Left ventricle myocardium inferior (tissue), 1 donor: Measurements from ENCODE around the gene NOS1AP. TPM values are rescaled to one million over a fixed set of nuclear protein-coding genes. Genes with fewer than 3 reads are reported as not detected.

Experiments used
- DNase-seq: peaks from one replicate; pipeline ENCODE4 v3.0.0-alpha.2; 2020
- H3K27ac ChIP-seq: fragments of 200-600 bp; replicated peaks from 2 replicates; pipeline ENCODE4 v1.8.0; 2021
- H3K27me3 ChIP-seq: fragments of 200-600 bp; 2 replicates; pipeline ENCODE4 v1.8.0; 2021; ENCODE audit warnings: low read depth
- H3K36me3 ChIP-seq: fragments of 200-600 bp; 2 replicates; pipeline ENCODE4 v1.8.0; 2021
- H3K4me1 ChIP-seq: fragments of 200-600 bp; 2 replicates; pipeline ENCODE4 v1.8.0; 2021
- H3K4me3 ChIP-seq: fragments of 200-600 bp; 2 replicates; pipeline ENCODE4 v1.8.0; 2021; ENCODE audit warnings: mild to moderate bottlenecking, moderate library complexity
- H3K9me3 ChIP-seq: fragments of 200-600 bp; replicated peaks from 2 replicates; pipeline ENCODE4 v1.8.0; 2021
- CTCF ChIP-seq: fragments of 200-600 bp; IDR thresholded peaks from 2 replicates; pipeline ENCODE4 v1.8.0; 2021; ENCODE audit warnings: antibody characterized with exemption, mild to moderate bottlenecking, borderline replicate concordance
- intact Hi-C: fragments of 100-400 bp; cut with micrococcal nuclease; formaldehyde crosslinking; loops from one replicate; pipeline ENCODE4 v1.11.0; 2022
- total RNA-seq: library from RNA; stranded (reverse); fragmentation: NEBNext Ultra II Directional; extraction: Animal tissue kit (Norgen Biotek cat#: 25700); gene quantifications from one replicate; pipeline ENCODE4 v1.2.1, GENCODE V29; 2021
- donor health status: DM: no; HTN: yes; CAD: no; lungs with severe emphysema.

The NOS1AP gene
- total RNA-seq, 1 donor from 2014 or later, result 6.2 TPM

DNA sequence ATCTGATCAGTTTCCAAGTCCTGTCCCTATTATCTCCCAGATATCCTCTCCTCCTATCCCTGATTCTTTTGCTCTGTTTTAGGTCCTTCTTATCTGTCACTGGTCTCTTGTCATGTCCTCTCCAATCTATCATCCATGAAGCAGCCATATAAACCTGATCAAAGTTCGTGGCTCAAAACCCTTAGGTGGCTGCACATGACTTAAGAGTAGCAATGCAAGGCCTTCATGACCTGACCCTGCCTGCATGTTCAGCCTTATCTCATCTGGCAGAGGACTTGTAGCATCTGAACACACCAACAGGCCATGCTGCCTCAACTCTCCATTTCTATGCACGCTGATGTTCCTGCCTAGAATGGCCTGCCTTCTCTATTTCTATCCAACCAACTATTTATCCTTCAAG, 65.2 kb downstream of the NOS1AP start:
- intact Hi-C loops, result no loop called here
- Histone ChIP-seq H3K36me3 (no peaks in the 10 kb centered on the region), H3K9me3 (no peaks in the 10 kb centered on the region), H3K4me3 (no peak overlapping the region), H3K27me3 (no peaks in the 10 kb centered on the region), H3K4me1 (peaks cover 78% of the 10 kb centered on the region), H3K27ac (no peak overlapping the region)
- no peak for TF ChIP-seq CTCF
- no peak for DNase-seq

DNA sequence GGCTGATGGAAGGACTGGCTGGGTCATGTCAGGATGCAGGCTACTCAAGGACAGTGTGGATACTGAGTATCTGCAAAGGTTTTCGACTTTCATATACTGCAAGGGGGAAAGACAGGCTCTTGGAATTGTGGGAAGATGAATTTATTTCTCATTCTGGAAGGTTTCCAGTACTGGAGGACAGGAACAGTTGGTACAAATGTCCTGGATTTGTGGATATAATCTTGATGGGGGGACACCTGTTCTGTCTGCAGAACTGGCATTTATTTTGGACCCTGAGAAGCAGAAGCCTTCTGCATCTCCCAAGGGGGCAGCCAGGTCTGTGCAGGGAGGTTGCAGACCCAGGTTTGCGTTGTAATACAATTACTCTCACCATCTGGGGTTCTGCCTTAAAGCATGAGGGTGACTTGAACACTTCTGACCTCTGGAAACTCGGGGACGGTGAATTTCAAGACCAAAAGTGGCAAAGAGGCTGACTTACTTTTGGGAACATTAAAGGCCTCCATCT, 65.8 kb downstream of the NOS1AP start:
- DNase-seq, result no peak
- no peaks in the 10 kb centered on the region for H3K36me3 ChIP-seq
- H3K9me3 ChIP-seq, result no peaks in the 10 kb centered on the region
- no peak for TF ChIP-seq CTCF
- no peak overlapping the region for H3K4me3 ChIP-seq
- intact Hi-C loops, result no loop called here
- no peak overlapping the region for H3K27ac ChIP-seq
- peaks cover 76% of the 10 kb centered on the region for H3K4me1 ChIP-seq
- H3K27me3 ChIP-seq, result no peaks in the 10 kb centered on the region

- H3K27ac ChIP-seq, result no peak overlapping the region
- intact Hi-C loops, result no loop called here
- DNase-seq, result no peak
Observed at GRCh38 chr1:162136760-162137159, 67.3 kb downstream of the NOS1AP start.

DNA sequence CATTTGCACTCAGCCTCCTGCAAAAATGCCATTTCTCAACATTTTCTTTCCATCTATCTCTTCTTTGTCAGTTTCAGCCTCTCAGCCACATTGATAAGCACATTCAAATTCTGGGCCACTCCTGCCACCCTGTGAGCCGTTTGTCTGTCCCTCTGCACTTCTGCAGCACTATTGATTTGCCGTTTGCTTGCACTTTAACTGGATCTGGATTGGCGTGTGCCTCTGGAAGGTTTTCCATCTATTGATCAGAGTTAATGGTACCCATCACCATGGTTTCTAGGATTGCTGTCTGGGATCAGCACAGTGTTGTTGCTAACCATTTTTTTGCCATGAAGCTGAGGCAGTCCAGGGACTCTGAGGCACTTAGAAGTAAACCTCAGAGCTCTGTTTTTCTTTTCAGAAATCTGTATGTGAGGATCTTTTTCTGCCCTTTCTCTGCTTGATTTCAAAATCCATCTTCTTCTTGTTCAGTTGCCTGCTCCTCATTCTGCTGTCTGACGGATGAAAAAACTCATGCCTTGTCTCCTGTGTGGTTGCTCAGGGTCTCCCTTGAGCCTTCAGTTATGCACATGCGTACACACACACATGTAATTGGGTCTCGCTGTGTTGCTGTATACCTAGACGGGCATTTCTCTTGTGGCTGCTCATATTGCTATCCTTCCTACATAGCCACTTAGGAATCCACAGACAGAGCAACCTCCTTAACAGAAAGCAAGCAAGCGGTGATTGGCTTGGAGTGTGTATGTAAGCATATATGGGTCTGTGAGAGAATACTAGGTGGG, 67.9 kb downstream of the NOS1AP start:
- no peak for TF ChIP-seq CTCF
- H3K4me1 ChIP-seq, result peaks cover 55% of the 10 kb centered on the region
- intact Hi-C loops, result no loop called here

More at GRCh38 chr1:162136760-162137159, 67.3 kb downstream of the NOS1AP start:
- TF ChIP-seq CTCF, result no peak
- Histone ChIP-seq H3K4me3 (no peak overlapping the region), H3K9me3 (no peaks in the 10 kb centered on the region), H3K4me1 (peaks cover 61% of the 10 kb centered on the region), H3K27me3 (no peaks in the 10 kb centered on the region), H3K36me3 (no peaks in the 10 kb centered on the region)

GRCh38 chr1:162138112-162138511, 68.6 kb downstream of the NOS1AP start:
- H3K4me1 ChIP-seq, result peaks cover 48% of the 10 kb centered on the region
- TF ChIP-seq CTCF, result no peak
- no peak overlapping the region for H3K27ac ChIP-seq
- intact Hi-C loops, result no loop called here
- no peak overlapping the region for H3K4me3 ChIP-seq
- no peaks in the 10 kb centered on the region for H3K36me3 ChIP-seq
- H3K27me3 ChIP-seq, result no peaks in the 10 kb centered on the region
- no peak for DNase-seq
- H3K9me3 ChIP-seq, result no peaks in the 10 kb centered on the region

More for the DNA sequence above, 67.9 kb downstream of the NOS1AP start:
- Histone ChIP-seq H3K27ac (no peak overlapping the region), H3K9me3 (no peaks in the 10 kb centered on the region), H3K4me3 (no peak overlapping the region), H3K27me3 (no peaks in the 10 kb centered on the region), H3K36me3 (no peaks in the 10 kb centered on the region)
- DNase-seq, result no peak
